Stimulated activated effector memory CD8-positive, alpha-beta T cell treated with anti-CD3 and anti-CD28 coated beads, Interleukin-12 subunit alpha, Interleukin-12 subunit beta, amount 100 ng/mL, for 72 hours (primary cell): ENCODE data around the gene TTC34.

Source experiments
- ATAC-seq: fragments of 150-1000 bp; cut with Tn5 transposase; 2 replicates; pipeline ENCODE4 v1.10.0; 2021
- DNase-seq, 2 donors: peaks; one replicate each; pipeline ENCODE4 v3.0.0; 2021 to 2022; ENCODE audit warnings: low spot score in 2 of 2
- H3K27ac Mint-ChIP-seq: one replicate; pipeline ENCODE4 v1.8.0; 2022; ENCODE audit warnings: mild to moderate bottlenecking, mixed read lengths
- H3K36me3 Mint-ChIP-seq: one replicate; pipeline ENCODE4 v1.8.0; 2022; ENCODE audit warnings: mild to moderate bottlenecking, mixed read lengths
- H3K4me1 Mint-ChIP-seq: one replicate; pipeline ENCODE4 v1.8.0; 2022; ENCODE audit warnings: mixed read lengths
- H3K4me3 Mint-ChIP-seq: one replicate; pipeline ENCODE4 v1.8.0; 2022; ENCODE audit warnings: mild to moderate bottlenecking, mixed read lengths
- H3K9me3 Mint-ChIP-seq: one replicate; pipeline ENCODE4 v1.8.0; 2022; ENCODE audit warnings: mixed read lengths

TTC34 gene

DNA sequence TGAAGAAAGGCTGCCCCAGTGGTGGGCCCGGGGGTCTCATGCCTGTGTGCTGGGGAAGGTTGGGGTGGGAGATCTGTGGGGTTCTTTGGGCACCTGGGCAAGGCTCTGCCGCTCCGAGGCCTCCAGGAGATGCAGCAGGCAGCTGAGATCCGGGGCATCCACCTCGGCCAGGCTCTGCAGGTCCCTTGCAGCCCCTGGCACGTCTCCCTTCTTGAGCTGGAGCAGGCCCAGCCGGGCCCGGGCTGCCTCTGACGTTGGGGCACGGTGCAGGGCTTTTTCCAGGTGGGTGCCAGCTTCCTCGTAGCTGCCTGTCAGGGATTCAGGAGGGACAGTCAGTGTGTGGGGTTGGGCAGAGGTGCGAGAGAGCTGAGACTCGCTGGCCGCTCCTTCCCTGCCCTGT lies 157.3 kb downstream of the TTC34 start:
- H3K9me3 Mint-ChIP-seq = peaks cover 12% of the 10 kb centered on the region
- H3K36me3 Mint-ChIP-seq = no peaks in the 10 kb centered on the region
- ATAC-seq = no peak
- H3K27ac Mint-ChIP-seq = no peak overlapping the region
- H3K4me3 Mint-ChIP-seq = peak overlapping the region; percentile 87
- H3K4me1 Mint-ChIP-seq = peaks cover 15% of the 10 kb centered on the region
- DNase-seq = no peak

DNA sequence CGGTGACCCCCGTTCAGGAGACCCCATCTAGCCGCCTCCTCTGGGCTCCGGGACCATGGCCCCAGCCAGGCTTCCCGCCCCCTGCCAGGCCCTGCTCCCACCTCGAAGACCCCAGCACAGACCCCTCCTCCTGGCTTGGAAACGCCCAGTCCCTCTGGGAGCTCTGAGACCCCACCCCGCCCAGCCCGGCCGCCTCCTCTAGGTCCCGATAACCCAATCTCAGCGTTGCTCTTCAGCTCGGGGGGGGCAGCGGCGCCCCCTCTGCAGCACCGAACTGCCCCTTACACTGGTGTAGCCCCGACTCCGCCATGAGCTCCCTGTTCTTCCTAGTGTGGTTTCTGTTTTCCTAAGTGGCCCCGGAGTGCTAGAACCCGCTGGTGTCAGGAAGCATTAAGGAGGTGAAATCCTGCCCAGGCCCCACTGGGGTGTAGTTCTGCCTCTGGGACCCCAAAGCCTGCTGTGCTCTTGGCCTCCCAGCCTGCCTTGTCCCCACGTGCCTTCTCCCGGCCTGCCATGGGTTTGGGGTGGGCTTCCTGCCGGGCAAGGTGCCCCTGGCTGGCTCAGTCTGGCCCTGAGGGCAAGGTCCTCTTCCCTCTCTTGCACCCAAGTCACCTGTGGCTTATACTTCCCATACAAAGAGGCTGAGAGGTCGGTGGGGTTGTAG lies 157.9 kb downstream of the TTC34 start:
- DNase-seq = peak in 1 of 2 donors; percentile 2
- ATAC-seq = no peak
- Mint-ChIP-seq H3K4me1 (peaks cover 16% of the 10 kb centered on the region), H3K9me3 (peaks cover 12% of the 10 kb centered on the region), H3K36me3 (no peaks in the 10 kb centered on the region), H3K4me3 (peak overlapping the region; percentile 87), H3K27ac (peak overlapping the region; percentile 61)

DNA sequence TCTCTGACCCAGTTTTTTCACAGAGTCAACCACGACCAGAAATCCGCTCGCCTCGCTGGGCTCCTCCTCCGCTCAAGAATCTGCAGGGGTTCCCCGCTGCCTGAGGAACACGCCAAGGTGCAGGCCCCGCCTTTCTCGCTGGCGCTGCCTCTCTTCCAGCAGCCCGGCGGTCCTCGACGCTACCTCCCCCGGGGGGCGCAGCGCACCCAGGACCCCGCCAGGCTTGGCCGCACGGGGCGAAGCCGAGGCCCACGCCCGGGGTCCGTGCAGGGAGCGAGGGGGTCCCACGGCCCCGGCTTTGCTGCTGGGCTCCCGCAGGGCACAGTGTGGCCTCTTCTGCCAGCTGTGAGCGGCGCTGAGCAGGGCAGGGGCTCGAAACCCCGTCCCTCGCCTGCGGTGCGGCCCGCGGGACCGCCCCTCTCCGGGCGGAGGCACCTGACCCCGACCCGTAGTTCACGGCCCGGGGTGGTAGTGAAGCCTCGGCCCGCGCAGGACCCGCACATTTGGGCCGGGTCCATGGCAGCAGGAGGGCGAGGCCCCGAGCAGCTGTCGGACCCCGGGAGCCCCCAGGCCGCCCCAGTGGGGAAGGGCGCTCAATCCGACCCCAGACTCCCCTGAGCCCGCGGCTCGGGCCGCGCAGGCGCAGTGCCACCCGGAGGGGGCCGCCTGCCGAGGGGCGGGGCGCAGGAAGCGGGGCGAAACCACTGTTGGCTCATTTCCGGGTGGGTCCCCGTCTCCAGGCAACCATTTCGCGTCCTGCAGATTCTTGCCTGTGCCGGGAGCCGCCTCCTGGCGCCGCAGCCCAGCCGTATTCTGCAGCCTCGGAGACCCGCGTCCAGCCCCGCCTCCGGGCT lies 158.7 kb downstream of the TTC34 start:
- DNase-seq (peak; percentile 90 to 97), ATAC-seq (peak; percentile 87)
- peaks cover 22% of the 10 kb centered on the region for H3K4me1 Mint-ChIP-seq
- H3K9me3 Mint-ChIP-seq = peaks cover 8% of the 10 kb centered on the region
- no peaks in the 10 kb centered on the region for H3K36me3 Mint-ChIP-seq
- H3K27ac Mint-ChIP-seq = peak overlapping the region; percentile 97
- peak overlapping the region; percentile 87 for H3K4me3 Mint-ChIP-seq

DNA sequence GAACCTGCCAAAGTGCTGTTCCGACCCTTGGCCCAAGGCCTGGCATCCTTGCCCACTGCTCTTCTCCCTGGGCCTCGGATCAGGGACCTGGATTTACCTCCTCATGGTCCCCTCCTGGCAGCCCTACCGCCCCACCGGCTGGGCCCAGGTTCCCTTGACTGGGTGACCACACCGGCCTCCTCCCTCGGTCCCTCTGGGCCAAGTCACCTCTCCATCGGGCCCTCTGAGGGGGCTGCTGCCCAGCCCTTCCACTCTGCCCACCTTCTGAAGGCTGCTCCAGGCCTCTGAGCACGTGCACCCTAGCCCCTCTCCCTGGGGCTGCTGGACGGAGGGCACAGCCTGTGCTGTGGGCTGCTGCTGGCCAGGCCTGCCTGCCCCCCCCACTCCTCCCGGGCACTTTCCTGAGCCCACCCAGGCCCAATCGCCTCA lies 159.3 kb downstream of the TTC34 start:
- Mint-ChIP-seq H3K4me3 (peak overlapping the region; percentile 87), H3K4me1 (peaks cover 23% of the 10 kb centered on the region), H3K27ac (peak overlapping the region; percentile 97), H3K9me3 (peaks cover 6% of the 10 kb centered on the region), H3K36me3 (no peaks in the 10 kb centered on the region)
- no peak for DNase-seq
- ATAC-seq = no peak

DNA sequence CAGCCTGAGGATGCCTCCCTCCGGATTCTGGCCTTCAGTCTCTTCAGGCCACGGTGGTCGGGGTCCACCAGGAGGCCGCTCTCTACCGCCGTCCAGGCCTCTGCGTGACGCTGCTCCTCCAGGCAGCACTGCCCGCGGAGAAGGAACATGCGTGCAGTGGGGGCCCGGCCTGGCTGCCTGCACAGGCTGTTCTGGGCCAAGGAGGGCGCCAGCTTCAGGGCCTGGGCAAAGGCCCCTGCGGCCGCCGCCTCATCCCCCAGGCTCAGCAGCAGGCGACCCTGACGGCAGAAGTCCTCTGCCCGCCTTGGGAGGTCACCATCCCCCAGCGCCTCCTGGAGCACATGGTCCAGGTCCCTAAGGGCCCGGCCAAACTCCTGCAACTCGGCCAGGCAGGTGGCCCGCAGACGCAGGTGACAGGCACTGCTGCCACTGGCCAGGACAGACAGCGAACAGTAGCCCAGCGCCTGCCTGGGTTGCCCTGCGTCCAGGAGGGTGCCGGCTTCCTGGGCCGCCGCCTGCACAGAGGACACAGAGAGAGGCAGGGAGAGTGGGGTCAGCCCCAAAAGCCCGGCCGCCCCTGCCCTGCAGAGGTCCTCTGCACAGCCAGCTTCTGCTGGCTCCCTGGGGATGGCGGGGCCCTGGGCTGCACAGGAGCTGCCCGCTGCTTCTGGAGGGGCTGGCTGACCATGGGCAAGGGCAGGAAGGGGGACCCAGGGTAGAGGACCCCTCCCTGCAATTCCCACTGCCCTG lies 159.9 kb downstream of the TTC34 start:
- H3K36me3 Mint-ChIP-seq = no peaks in the 10 kb centered on the region
- DNase-seq = peak in 1 of 2 donors; percentile 7

DNA sequence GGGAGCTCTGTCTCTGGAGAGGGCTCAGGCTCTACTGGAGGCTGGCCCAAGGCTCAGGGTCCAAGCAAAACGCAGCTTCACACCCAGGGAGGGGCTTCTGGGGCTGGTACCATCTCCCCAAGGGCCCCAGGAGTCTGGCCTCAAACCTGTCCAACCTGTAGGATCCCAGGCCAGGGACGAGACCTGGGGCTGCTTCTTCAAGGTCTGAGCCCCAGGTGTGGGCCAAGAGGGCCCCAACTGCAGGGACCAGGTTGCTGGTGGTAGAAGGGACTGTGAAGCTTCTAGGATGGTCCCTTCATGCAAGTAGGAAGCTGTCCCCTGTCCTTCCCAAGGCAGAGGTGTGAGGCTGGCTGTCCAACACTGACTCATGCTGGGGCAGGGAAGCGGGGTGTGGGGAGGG lies 160.9 kb downstream of the TTC34 start:
- DNase-seq (no peak), ATAC-seq (no peak)
- Mint-ChIP-seq H3K36me3 (no peaks in the 10 kb centered on the region), H3K4me1 (peaks cover 28% of the 10 kb centered on the region), H3K9me3 (peaks cover 4% of the 10 kb centered on the region), H3K27ac (no peak overlapping the region), H3K4me3 (peak overlapping the region; percentile 25)

More for the DNA sequence above, 159.9 kb downstream of the TTC34 start:
- Mint-ChIP-seq H3K4me1 (peaks cover 28% of the 10 kb centered on the region), H3K9me3 (peaks cover 4% of the 10 kb centered on the region), H3K27ac (peak overlapping the region; percentile 97), H3K4me3 (peak overlapping the region; percentile 87)
- ATAC-seq = no peak

DNA sequence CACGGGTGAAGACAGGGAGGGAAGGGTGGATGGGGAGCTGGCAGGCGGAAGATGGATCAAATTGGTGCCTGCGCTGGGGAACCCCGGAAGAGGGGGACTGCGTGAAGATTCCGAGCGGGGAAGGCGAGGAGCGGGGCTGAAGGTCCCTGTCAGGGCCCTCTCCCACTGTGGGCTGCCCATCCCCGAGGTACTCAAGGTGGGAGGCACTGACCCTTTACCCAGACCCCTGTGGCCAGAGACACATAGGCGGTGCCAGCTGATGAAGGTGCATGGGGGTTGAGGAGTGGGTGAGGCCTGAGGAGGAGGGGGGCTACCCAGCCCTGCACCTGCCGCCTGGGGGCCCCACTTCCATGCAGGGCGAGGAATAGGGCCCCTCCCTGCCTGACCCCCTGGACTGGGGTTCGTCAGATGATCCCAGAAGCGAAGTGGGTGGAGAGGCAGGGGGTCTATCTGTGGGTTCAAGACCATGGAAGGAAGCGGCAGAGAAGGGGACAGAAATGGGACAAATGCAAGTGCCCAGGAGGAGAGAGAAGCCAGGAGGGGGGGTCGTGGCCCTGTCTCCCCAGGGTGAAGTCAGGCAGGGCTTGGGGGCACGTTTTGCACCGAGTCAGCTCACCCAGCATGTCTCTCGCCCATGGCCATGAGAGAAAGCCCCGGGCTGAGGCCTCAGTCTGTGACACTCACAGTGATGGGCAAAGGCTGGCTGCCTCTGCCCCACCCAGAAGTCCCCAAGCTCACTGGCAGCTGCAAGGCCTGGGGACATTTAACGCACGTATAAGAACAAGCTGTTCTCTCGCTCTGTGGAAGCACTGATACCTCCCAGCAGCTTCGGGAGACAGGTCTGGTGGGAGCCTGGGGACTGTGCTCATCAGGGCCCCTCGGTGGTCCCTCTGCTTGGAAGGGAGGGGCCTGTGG lies 161.6 kb downstream of the TTC34 start:
- ATAC-seq (no peak), DNase-seq (no peak)
- Mint-ChIP-seq H3K36me3 (no peaks in the 10 kb centered on the region), H3K4me3 (peak overlapping the region; percentile 25), H3K9me3 (peaks cover 4% of the 10 kb centered on the region), H3K27ac (peak overlapping the region; percentile 40), H3K4me1 (peaks cover 28% of the 10 kb centered on the region)

DNA sequence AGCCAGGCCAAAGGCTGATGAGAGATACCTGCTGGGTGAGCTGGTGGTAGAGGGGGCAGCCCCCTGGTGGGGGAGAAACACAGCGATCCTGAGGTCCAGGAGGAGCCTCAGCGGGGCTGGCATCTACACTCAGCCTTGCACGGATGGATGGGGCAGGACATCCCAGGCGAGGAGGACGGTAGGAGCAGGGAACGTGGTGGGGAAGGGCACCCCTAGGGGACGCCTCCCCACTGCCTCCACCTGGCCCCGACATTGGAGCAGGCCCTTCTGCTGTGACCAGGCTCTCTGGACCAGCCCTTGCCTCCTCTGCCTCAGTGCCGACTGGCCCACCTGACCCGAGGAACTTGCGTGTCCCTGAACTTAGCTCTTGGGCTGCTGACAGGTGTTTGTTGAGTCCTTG lies 162.3 kb downstream of the TTC34 start:
- Mint-ChIP-seq H3K36me3 (no peaks in the 10 kb centered on the region), H3K4me1 (peaks cover 28% of the 10 kb centered on the region), H3K27ac (peak overlapping the region; percentile 64), H3K9me3 (peaks cover 4% of the 10 kb centered on the region), H3K4me3 (no peak overlapping the region)
- DNase-seq = peak in 1 of 2 donors; percentile 1
- no peak for ATAC-seq

DNA sequence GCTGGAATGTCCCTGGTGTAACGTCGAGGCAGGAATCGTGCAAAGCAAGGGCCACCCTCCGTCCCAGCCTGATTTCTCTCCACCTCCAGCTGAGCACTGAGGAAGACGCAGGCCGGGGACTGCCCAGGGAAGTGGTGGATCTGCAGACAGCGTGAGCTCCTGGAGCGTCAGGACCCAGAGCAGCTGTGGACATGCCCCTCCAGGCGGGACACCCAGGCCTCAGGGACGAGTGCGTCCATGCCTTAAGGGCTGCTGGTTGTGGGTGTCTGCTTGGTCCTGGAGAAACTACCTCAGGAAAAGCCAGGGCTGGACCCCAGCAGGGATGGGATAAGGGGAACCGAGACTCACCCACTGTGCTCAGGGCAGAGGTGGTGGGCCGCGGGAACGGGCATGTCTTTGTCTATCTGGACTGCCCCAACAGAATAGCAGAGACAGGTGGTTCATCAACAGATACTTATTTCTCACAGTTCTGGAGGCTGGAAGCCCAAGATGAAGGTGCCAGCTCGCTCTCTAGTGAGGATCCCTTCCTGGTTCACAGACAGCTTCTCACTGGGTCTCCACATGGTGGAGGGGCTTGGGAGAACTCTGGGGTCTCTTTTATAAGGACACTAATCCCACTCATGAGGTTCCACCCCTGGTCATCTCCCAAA lies 162.9 kb downstream of the TTC34 start:
- Mint-ChIP-seq H3K4me1 (peaks cover 23% of the 10 kb centered on the region), H3K4me3 (no peak overlapping the region), H3K36me3 (no peaks in the 10 kb centered on the region), H3K27ac (peak overlapping the region; percentile 64), H3K9me3 (peaks cover 4% of the 10 kb centered on the region)
- no peak for DNase-seq
- no peak for ATAC-seq

DNA sequence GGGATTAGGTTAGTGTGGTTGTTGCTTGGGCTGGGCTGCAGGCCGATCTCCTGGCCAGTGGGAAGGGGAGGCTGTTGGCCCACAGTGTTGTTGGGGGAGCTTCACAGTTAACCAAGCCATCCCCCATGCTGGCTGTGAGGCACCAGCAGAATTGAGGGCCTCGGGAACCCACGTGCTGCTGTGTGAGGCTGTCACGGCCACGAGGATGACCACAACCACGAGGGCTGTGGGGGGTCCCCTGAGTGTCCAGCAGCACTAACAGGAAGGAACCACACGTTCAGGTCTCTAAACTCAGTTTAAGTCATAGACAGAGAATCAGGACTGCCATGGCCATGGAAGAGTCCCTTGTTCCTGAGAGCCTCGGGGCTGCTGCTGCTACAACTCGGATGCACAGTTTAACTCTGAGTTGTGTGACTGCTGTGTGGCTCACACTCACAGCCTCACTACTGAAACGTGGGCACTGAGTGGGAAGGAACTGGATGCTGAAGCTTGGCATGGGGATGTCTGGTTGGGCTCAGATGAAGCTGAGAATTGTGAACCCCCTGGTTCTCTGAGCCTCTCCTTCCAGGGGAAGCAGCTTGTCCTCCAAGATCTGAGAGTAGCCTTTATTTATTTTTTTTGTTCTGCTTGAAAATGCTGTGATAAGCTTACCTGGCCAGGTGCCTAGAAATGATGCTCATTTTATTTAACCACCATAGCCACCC lies 163.9 kb downstream of the TTC34 start:
- Mint-ChIP-seq H3K9me3 (peaks cover 4% of the 10 kb centered on the region), H3K4me1 (peaks cover 19% of the 10 kb centered on the region), H3K36me3 (no peaks in the 10 kb centered on the region), H3K4me3 (no peak overlapping the region), H3K27ac (no peak overlapping the region)
- no peak for DNase-seq
- no peak for ATAC-seq

DNA sequence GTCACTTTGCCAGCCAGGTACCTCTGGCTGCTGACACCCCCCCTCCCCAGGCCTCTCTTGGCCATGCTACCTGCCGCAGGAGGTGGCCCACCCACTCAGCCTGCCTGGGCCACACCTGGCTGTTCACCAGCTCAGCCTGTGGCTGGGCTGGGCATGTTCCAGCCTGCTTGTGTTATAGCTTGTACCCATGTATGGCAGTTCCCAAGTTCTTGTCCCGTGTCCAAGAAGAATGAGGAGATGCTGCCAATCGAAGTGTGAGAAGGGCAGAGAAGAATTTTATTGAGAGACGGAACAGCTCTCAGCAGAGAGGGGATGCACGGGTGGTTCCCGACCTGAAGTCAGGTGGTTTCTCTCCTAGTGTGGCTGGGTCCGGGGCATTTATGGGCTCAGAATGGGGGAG lies 164.8 kb downstream of the TTC34 start:
- ATAC-seq (no peak), DNase-seq (no peak)
- Mint-ChIP-seq H3K27ac (peak overlapping the region; percentile 53), H3K9me3 (peaks cover 4% of the 10 kb centered on the region), H3K4me1 (peaks cover 17% of the 10 kb centered on the region), H3K4me3 (no peak overlapping the region), H3K36me3 (no peaks in the 10 kb centered on the region)

DNA sequence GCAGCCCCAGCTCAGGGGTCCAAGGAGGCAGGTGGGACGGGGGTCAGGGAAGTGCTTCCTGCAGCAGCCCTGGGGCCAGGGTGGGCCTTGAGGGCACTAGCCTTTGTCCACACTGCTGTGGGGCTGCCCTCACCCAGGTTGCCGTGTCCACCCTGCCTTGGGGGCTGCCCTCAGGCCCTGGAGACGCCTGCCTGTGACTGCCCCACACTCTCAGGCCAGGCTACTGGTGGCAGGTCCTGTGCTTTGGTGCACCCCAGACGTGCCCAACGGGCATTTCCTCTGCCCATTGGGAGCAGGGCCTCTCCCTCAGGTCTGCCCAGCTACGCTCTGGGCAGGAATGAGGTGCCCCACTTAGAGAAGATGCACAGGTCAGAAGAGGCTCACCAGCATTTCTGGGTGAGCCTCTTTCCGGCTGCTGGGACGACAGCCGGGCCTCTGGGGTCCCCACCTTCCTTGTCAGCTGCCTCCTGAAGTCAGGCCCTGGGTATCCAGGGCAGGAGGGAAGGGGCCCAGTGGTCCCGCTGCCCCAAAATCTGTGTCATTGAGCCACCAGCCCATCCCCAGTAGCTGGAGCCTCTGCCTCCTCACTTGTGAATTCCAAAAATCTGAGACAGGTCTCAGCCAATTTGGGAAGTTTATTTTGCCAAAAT lies 166.0 kb downstream of the TTC34 start:
- peaks cover 20% of the 10 kb centered on the region for H3K4me1 Mint-ChIP-seq
- peaks cover 2% of the 10 kb centered on the region for H3K36me3 Mint-ChIP-seq
- peaks cover 4% of the 10 kb centered on the region for H3K9me3 Mint-ChIP-seq
- DNase-seq = no peak
- H3K4me3 Mint-ChIP-seq = no peak overlapping the region
- peak; percentile 14 for ATAC-seq
- no peak overlapping the region for H3K27ac Mint-ChIP-seq

DNA sequence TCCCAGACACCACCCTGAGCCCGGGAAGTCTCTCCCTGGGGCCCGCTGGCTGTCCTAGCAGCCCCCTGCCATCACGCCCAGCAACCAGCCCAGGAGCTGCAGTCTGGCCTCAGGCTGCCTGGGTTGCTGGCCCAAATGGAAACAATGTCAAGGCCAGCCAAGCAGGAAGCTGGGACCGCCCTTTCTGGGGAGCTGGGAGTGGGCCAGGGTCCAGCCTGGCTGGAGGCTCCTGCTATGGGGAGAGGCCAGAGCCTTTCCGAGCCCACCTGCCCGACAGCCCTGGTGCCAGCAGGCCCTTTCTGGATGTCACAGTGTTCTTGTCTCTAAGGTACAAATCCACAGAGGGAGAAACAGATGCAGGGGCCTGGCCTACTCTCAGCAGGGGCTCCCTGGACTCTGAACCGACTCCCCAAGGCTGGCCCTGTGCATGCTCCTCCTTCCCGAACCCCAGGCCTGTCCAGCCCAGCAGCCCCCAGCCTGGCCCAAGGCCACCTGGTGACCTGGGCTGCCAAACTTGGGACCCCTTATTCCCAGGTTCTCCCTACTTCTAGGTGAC lies 167.5 kb downstream of the TTC34 start:
- ATAC-seq (no peak), DNase-seq (no peak)
- peaks cover 4% of the 10 kb centered on the region for H3K9me3 Mint-ChIP-seq
- peaks cover 8% of the 10 kb centered on the region for H3K36me3 Mint-ChIP-seq
- no peak overlapping the region for H3K4me3 Mint-ChIP-seq
- H3K4me1 Mint-ChIP-seq = peaks cover 20% of the 10 kb centered on the region
- H3K27ac Mint-ChIP-seq = no peak overlapping the region
